ENCODE results near the gene PHACTR2.

DNA sequence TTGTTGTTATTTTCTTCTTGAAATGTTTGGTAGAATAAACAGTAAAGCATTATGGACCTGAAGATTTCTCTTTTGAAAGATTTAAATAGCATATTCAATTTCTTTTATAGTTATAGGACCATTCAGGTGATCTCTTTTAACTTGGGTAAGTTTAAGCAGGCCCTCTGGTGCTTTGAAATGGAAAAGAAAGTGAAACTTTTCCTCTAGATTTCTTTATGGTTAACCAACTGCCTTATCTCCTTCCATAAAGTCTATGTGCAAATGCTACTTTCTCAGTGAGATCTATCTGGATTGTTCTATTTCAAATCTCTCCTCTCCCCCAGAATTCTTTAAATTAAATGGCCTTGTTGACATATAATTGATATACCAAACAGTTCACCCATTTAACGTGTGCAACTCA is 54.0 kb downstream of the PHACTR2 start:
- TF ChIP-seq, protein P1, sequence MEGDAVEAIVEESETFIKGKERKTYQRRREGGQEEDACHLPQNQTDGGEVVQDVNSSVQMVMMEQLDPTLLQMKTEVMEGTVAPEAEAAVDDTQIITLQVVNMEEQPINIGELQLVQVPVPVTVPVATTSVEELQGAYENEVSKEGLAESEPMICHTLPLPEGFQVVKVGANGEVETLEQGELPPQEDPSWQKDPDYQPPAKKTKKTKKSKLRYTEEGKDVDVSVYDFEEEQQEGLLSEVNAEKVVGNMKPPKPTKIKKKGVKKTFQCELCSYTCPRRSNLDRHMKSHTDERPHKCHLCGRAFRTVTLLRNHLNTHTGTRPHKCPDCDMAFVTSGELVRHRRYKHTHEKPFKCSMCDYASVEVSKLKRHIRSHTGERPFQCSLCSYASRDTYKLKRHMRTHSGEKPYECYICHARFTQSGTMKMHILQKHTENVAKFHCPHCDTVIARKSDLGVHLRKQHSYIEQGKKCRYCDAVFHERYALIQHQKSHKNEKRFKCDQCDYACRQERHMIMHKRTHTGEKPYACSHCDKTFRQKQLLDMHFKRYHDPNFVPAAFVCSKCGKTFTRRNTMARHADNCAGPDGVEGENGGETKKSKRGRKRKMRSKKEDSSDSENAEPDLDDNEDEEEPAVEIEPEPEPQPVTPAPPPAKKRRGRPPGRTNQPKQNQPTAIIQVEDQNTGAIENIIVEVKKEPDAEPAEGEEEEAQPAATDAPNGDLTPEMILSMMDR (IDR thresholded peaks at IDR 0.05) = no peak
- TF ChIP-seq POLR2AphosphoS5 (IDR thresholded peaks at IDR 0.05) = no peak
- no peak for TF ChIP-seq POLR2A (IDR thresholded peaks at IDR 0.05)

Measured in gastroesophageal sphincter (tissue), 3 donors.